K562 (cell line): ENCODE measurements around the gene AJUBA. TPM values are rescaled to one million over a fixed set of nuclear protein-coding genes. Genes with fewer than 3 reads are reported as not detected.

Experiments
- ATF7 ChIP-seq: fragments of 450-650 bp; IDR thresholded peaks from 2 replicates; pipeline ENCODE4 v1.7.1; 2014; ENCODE audit warnings: mild to moderate bottlenecking, moderate library complexity
- EP300 ChIP-seq: IDR thresholded peaks from 2 replicates; pipeline ENCODE4 v1.6.1; 2012; ENCODE audit warnings: low read length, improper control_type of control experiment
- FOSL1 ChIP-seq: fragments of 200-800 bp; sonication (Bioruptor generic); conservative IDR thresholded peaks from 2 replicates; pipeline ENCODE4 v1.6.1; 2016; ENCODE audit warnings: missing genetic modification characterization, missing compliant biosample characterization
- GATAD2B ChIP-seq: fragments of 450-650 bp; IDR thresholded peaks from 2 replicates; pipeline ENCODE4 v1.6.1; 2017; ENCODE audit warnings: mild to moderate bottlenecking, borderline replicate concordance
- HNRNPL ChIP-seq: fragments of 200-400 bp; formaldehyde crosslinking; IDR thresholded peaks from 2 replicates; pipeline ENCODE4 v1.6.1; 2017; ENCODE audit warnings: low read depth, mild to moderate bottlenecking, low read length
- MEIS2 ChIP-seq: fragments of 450-650 bp; IDR thresholded peaks from 2 replicates; pipeline ENCODE4 v1.6.1; 2014; ENCODE audit warnings: mild to moderate bottlenecking; ENCODE audit not compliant: partially characterized antibody
- NFE2L1 ChIP-seq: fragments of 450-650 bp; IDR thresholded peaks from 2 replicates; pipeline ENCODE4 v1.6.1; 2016; ENCODE audit warnings: missing genetic modification characterization, low read depth, mild to moderate bottlenecking, missing compliant biosample characterization, moderate library complexity, borderline replicate concordance
- PCBP1 ChIP-seq: fragments of 200-400 bp; formaldehyde crosslinking; IDR thresholded peaks from 2 replicates; pipeline ENCODE4 v1.6.1; 2018; ENCODE audit warnings: mild to moderate bottlenecking, low read depth, low read length; ENCODE audit not compliant: poor library complexity, severe bottlenecking
- PRPF4 ChIP-seq: fragments of 200-400 bp; formaldehyde crosslinking; IDR thresholded peaks from one replicate; pipeline ENCODE4 v1.6.1; 2017; ENCODE audit warnings: low read length, low read depth, mild to moderate bottlenecking; ENCODE audit not compliant: insufficient read depth, poor library complexity, severe bottlenecking
- SMAD3 ChIP-seq: fragments of 450-650 bp; formaldehyde crosslinking; conservative IDR thresholded peaks from 2 replicates; pipeline ENCODE4 v1.4.0; 2020; ENCODE audit warnings: mild to moderate bottlenecking
- ZBTB40 ChIP-seq, 2 experiments: fragments of 450-650 bp in 1 of 2; sonication (generic) in 1 of 2; formaldehyde crosslinking in 1 of 2; IDR thresholded peaks; 2 replicates each; pipeline versions ENCODE4 v1.7.1 to v1.9.0; 2016 to 2022; ENCODE audit warnings: inconsistent platforms in 1 of 2, mild to moderate bottlenecking in 1 of 2, missing genetic modification reagents in 1 of 2
- ZNF324 ChIP-seq: fragments of 250-450 bp; sonication (Bioruptor Pico); IDR thresholded peaks from 2 replicates; pipeline ENCODE4 v1.4.0; 2020; ENCODE audit warnings: mild to moderate bottlenecking
- ZNF449 ChIP-seq: fragments of 250-450 bp; sonication (Bioruptor Pico); IDR thresholded peaks from 2 replicates; pipeline ENCODE4 v1.8.0; 2022; ENCODE audit warnings: moderate library complexity, mild to moderate bottlenecking, inconsistent platforms
- ZNF778 ChIP-seq: fragments of 450-650 bp; formaldehyde crosslinking; IDR thresholded peaks from 2 replicates; pipeline ENCODE4 v1.4.0; 2020; ENCODE audit warnings: mild to moderate bottlenecking, moderate library complexity
- polyA plus RNA-seq, 8 experiments: library from polyadenylated mRNA; depleted of rRNA in 4 of 8; stranded (reverse) in 5 of 8; unstranded in 3 of 8; fragments of >200 nt; fragmentation: Nextera tagmentation in 2 of 8; fragmentation: Illumina TruSeq in 1 of 8; extraction: Ambion mirVana in 2 of 8; extraction: Trizol in 1 of 8; gene quantifications; 2 replicates each; pipeline versions ENCODE4 v1.2.1 to v1.2.3, GENCODE V29; 2011 to 2014; ENCODE audit warnings: inconsistent platforms in 1 of 8, missing spikeins in 1 of 8
- total RNA-seq, 7 experiments: library from RNA; depleted of rRNA in 6 of 7; stranded (reverse); fragments of >200 nt in 6 of 7; fragmentation: Illumina TruSeq in 2 of 7; extraction: Trizol in 2 of 7; gene quantifications; 2 replicates each; pipeline versions ENCODE4 v1.2.1 to v1.2.3, GENCODE V29; 2011 to 2021; ENCODE audit warnings: low replicate concordance in 1 of 7
- TF ChIP-seq, protein P1 (sequence below): fragments of 450-650 bp; formaldehyde crosslinking; conservative IDR thresholded peaks from 2 replicates; pipeline ENCODE4 v1.4.0; 2022; ENCODE audit warnings: mild to moderate bottlenecking, missing genetic modification characterization

Gene AJUBA
- total and polyA plus RNA-seq, 9 of the 15 experiments (the other 6 are each of a cell fraction or from before 2014, with no cell fraction given): 0.73 to 4.7 (median 2.8) TPM

- TF ChIP-seq ZNF778 (CRISPR knock-in tag) (no peak), PCBP1 (peak; percentile 46), PRPF4 (no peak), FOSL1 (tag) (peak; percentile 60), HNRNPL (no peak), NFE2L1 (tag) (no peak), SMAD3 (0 out of 2 replicates have a peak, but pooled peaks have one; percentile 51), ZNF324 (CRISPR knock-in tag) (no peak), ZBTB40 (IDR thresholded peaks at IDR 0.05) (peak; percentile 92), ZBTB40 (CRISPR knock-in tag; IDR thresholded peaks at IDR 0.05) (no peak), MEIS2 (peak; percentile 62), GATAD2B (no peak), EP300 (peak; percentile 77), ZNF449 (CRISPR knock-in tag) (no peak), ATF7 (peak; percentile 91)
- TF ChIP-seq, protein P1, sequence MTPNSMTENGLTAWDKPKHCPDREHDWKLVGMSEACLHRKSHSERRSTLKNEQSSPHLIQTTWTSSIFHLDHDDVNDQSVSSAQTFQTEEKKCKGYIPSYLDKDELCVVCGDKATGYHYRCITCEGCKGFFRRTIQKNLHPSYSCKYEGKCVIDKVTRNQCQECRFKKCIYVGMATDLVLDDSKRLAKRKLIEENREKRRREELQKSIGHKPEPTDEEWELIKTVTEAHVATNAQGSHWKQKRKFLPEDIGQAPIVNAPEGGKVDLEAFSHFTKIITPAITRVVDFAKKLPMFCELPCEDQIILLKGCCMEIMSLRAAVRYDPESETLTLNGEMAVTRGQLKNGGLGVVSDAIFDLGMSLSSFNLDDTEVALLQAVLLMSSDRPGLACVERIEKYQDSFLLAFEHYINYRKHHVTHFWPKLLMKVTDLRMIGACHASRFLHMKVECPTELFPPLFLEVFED: 0 out of 2 replicates have a peak, but pooled peaks have one; percentile 62
Measured at GRCh38 chr14:22929104-22929960, 53.0 kb downstream of the AJUBA start, which contains the start of gene PRMT5 (continued).
